Retina (tissue), 1 donor: ENCODE data around the gene GMDS.
"Not testable (repeated sequence)": the region's sequence is repeated elsewhere in the genome, so short reads cannot be mapped to it uniquely, and the experiment has no call there.

Experiments
- DNase-seq: peaks from one replicate; pipeline ENCODE4 v3.0.0-alpha.2; 2016

The GMDS gene

DNA sequence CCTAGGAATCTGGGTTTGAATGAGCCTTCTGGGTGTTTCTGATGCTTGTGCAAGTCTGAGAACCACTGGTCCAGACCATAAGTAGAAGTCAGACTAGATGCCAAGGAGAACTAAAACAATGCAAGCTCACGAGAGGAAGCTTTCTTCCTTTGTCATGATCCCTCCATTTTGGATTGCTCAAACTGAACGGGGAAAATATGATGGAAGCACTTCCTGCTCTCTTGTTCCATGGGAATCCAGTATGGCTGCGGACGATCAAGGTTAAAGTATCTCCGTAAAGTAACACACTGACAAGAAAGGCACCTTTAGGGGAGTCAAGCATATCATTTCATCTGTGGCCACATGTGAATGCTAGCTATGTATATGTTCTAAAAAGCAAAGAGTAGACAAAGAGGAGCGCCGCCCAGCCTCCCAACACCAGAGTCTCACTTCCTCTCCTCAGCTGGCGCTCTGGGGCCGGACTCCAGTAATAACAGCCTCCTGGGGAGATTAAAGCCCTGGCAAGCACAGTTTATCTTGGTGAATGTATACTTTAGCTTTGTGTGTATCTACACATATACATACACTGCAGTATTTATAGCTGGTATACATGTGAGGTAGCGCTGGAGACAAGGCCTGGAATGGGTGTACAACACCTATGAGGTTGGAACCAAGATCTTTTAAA lies 547.6 kb downstream of the GMDS start:
- DNase-seq, result no peak

DNA sequence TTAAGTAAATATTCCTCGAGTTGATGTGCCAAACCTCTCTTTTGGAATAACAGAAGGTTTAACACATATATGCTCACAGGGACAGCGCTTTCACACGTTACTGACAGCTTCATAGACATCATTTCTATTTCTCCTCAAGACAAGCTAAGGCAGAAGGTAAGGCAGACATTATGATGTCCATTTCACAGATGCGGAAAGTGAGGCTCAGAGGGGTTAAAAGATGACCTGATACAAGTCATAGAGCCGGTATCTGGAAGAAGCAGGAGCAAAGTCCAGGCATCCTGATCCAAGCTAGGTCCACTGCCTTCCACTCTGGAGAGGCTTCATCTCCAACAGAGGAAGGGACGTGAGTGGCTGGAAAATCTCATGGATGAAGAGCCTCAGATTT lies 548.9 kb downstream of the GMDS start:
- no peak for DNase-seq

DNA sequence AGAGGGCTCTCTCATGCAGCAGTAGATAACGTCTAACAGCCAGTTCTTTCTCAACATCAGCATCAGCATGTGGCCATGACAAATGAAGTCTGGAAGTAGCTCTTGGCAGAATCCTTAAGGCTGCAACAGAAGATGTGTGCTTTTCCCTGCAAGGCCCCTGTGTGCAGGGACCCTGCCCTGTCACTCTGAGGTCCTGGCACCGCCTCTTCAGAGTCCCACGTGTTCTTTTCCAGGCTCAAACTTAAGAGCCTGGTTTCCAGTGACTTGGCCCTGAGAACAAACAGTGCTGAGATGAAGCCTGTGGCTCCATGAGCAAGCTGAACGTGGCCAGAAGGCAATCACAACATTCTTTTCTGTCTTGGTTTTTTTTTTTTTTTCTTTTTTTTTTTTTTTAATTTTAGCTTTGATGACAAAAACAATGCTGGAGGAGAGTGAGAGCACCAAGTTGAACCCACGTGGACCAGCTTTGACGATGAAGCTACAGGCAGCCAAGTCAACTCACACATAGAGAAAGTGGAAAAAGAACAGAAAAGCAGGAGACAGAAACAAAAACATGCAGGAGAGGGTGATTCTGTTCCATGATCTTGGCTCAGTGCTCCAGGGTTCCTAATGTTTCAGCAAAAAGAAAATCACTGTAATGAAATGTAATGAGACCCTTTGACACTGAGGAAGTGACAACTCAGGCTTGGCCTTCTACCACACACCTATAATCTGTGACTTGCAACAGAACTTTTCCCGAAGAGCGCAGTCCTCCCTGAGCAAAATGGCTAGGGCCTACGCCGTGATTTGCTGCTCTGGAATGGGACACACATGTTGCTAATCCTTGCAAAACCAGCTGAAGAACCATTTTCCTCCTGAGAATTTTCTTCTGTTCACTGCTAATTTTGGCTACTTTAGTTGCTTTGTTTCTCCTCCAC lies 549.6 kb downstream of the GMDS start:
- DNase-seq, result no peak

DNA sequence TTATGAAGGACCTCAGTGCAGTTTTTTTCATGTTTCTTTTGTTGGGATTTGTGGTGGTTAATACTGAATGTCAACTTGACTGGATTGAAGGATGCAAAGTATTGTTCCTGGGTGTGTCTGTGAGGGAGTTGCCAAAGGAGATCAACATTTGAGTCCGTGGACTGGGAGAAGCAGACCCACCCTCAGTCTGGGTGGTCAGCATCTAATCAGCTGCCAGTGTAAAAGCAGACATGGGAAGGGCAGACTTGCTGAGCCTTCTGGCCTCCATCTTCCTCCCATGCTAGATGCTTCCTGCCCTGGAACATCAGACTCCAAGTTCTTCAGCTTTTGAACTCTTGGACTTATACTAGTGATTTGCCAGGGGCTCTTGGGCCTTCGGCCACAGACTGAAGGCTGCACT lies 553.6 kb downstream of the GMDS start:
- not testable (repeated sequence) for DNase-seq

DNA sequence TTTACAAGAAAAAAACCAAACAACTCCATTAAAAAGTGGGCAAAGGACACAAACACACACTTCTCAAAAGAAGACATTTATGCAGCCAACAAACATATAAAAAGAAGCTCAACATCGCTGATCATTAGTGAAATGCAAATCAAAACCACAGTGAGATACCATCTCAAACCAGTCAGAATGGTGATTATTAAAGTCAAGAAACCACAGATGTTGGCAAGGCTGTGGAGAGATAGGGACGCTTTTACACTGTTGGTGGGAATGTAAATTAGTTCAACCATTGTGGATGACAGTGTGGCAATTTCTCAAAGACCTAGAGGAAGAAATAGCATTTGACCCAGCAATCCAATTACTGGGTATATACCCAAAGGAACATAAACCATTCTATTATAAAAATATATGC lies 554.7 kb downstream of the GMDS start:
- DNase-seq, result not testable (repeated sequence)

DNA sequence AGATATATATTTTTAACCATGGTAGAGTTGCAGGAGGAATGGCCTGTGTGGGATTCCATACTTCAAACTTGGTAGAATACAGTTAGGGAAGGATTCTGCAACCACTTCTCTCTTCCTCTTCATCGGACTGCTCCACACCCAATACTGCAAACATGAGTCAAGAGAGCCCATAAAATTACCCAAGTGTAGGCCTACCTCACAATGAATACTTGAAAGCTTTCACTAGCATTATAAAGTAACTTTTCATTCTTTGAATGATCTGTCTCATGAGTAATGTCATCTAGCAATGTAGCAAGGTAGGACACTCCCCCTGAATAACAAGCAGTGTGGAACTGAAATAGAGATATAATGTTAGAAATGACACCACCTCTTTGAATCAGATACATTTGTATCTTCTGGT lies 556.3 kb downstream of the GMDS start:
- no peak for DNase-seq

DNA sequence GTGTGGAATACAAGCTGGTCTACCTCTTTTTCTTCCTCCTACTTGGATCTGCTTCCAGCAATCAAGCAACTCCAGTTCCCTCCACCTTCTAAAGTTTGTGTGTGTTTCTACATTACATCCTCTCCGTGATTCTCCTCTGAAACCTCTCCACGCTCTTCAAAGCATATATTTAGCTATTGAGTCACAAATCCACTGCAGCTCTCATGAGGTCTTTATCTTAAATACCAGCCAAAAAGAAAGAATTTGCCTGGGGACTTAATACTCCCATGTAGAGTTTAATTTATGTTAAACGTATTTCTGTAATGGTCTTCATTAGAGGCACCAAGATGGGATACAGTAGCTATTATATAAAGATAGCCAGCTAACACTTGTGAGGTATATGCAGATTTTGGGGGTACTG lies 557.0 kb downstream of the GMDS start:
- no peak for DNase-seq

DNA sequence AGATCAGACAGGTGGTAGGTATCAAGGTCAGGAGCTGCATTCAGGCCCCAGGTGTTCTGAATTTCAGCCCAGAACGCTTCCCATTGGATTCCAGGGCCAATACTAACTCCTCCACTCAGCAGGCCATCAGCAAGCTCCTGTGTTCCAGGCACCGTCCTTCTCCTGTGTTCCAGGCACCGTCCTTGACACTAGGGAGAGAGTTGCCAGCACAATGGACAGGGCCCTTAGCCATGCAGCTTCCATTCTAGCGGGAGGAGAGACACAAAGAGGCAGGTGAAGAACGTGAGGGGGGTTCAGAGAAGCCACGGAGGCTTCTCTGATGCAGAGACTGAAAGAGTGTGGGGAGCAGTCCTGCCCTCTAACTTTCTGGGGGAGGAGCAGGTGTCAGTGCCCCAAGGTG lies 558.0 kb downstream of the GMDS start:
- no peak for DNase-seq

DNA sequence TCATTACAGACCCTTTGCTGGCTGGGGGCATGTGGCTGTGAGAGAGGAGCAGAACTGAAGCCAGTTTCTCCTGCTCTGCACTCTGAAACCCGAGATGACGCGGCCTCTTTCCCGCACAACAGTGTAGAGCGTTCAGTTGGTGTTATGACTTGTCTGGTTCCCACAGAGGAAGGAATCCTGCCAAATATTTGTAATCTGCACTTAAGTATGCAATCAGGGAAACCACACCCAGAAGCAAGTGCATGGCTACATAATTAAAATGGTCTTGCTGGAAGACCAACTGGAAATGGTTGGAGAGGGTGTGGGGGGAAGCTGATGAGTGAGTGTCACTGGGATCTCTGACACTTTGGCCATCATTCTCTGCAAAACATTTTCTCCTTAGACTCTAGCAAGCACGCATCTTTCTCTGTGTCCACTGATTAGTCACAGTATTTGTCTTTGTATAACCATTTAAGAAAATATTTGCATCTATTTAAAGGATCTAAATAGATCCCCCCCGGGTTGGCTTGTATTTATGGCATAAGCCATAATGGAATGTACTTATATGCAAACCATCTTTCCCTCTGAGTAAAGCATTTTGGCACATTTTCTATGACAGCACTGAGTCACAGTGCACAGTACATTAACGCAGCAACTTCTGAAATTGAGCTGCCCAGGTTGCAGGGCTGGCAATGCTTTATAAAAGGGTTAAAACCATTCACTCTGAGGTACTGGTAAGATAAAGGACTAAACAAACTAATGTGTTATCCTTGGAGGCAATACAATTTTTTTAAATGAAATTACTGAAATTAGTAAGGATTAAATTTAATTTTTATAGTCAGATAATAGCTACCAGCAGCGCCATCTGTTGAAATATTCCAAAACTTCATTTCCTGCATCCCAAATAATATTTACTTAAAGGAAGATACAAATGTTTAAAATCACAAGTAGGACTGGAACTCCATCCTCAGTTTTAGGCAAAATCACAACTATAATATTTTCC lies 559.0 kb downstream of the GMDS start:
- DNase-seq, result no peak

DNA sequence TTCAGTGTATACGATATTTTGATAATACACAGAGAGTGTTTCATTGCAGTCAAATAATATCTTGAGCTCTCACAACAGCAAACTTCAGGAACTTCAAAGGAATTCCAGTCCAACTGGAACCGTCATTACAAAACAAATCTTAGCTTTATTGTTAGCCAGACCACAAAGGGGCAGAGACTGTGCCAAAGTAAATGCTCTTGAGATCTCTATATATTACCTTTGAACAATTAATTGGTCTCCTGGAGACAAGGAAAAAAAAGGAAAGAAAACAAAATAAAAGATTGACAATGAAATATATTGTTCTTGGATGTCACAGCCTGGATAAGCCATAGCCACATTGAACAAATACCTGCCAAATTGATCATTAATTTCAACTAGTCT lies 565.7 kb downstream of the GMDS start:
- no peak for DNase-seq

DNA sequence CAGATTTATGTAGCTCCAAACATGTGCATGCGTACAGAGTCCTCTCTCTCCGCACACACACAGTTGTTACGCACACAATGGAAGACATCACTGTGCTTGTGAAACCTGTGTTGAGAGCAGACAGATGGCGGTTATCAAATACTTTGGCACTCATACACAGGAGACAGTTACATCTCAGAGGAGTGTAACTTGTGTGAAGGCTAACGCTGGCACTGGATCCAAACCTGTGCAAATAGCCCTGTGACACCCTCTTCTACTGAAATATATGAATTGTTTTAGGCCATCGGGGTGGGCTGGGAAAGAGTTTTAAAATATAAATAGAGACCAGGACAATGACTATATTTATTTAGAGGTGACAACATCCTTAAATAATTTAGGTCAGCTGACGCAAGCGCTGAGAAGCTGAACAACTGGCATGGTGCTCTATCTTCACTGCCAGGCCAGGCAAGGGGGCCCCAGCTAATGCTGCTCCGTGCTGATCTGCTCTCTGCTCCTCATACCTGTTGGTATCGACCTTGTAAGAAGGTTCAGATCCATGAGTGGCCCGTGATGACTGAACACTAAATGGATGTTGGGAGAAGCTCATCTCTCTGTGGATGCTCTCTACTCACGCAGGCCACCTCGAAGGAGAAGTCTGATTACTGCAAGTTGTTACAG lies 566.2 kb downstream of the GMDS start:
- DNase-seq, result no peak

DNA sequence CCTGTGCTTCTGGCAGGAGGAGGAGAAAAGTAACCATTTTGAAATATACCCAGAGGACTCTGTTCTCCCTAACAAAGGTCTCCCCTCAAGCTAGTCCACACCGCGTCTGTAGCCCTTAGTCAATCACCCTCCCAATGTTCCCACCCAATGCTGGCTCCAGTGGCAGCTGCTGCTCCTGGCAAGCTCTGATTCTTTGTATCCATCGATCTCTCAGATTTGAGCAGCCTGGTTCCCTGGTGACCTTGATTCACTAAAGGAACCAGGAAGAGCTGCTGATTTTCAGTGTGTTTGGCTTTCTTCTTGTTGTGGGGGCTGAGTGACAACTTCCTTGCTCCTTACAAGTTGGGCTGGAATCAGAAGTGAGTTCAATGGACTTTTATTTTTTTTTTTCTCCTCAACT lies 567.2 kb downstream of the GMDS start:
- peak; percentile 24 for DNase-seq

DNA sequence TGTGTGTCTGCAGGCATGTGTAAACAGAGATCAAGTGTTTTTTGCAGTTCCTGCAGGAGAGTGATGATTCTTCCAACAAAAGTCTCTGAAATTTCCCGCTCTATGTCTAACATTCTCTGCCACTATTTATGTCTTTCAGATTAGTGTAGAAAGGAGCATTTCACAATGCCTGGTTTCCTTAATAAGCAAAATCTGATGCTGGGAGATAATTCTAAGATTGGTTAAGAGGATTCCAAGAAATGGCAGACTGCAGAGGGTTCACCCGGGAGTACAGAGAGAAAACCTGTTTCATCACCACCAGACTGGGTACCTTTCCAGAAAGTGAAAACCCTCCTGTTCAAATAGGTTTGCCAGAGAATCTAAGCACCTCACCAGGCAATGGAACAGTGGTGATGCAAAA lies 573.0 kb downstream of the GMDS start:
- no peak for DNase-seq

DNA sequence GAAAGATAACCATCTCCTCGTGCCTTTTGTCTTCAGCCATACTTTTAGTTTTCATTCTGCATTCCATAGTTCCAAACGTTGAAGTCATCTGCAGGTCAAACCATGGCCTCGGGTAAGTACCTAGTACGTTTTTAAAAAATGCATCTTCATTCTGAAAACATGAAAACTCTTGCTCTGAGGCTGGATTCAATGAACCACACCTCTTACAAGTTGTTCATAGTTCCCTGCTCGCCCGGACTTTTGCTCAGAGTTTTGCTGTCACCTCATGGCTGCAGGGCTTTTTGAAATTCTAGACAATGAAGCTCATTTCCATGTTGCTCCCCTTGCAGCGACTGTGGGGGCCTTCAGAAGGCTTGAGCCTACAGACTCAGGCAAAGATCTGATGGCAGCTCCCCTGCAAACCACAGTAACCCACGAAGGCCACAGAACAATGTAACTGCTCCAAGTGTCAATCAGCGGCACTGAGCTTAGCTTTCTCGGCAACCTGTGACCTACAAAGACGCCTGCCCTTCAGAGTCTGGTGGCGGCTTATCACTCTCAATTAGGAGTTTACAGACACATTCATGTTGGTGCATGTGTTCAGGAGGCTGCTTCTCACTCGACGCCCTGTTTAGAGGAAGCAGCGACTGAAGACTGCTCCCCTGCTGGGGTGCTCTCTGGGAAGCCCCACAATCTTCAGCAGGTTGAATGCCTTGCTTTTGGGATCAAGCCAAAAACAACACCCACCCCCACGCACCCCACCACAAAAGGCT lies 574.5 kb downstream of the GMDS start:
- DNase-seq, result peak; percentile 49

DNA sequence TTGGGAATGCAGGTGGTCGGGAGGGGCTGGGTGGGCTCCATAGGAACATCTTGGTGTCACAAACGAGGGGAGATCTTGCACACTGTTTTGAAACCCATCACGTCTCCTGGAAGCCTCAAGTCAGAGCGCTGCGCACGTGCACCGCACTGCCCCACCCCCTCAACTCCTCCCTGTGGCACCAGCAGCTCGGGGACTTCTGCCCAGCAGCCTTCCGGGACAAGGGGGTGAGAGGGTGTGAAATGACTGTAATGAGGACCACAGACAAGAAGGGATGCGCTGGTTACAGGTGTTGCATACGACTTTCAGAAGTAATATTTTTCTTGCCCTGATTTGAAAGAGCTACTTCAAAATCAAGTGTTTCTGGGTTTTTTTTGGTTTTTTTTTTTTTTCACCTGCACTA lies 575.4 kb downstream of the GMDS start:
- DNase-seq, result no peak

DNA sequence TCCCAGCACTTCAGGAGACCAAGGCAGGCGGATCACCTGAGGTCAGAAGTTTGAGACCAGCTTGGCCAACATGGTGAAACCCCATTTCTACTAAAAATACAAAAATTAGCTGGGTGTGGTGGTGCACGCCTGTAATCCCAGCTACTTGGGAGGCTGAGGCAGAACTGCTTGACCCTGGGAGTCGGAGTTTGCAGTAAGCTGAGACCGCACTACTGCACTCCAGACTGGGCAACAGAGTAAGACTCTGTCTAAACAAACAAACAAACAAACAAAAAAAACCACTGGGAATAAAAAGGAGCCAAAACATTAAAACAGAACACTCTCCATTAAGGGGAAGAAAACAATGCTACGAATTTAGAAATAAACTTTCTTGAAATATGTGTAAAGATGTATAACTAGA lies 576.9 kb downstream of the GMDS start:
- not testable (repeated sequence) for DNase-seq

DNA sequence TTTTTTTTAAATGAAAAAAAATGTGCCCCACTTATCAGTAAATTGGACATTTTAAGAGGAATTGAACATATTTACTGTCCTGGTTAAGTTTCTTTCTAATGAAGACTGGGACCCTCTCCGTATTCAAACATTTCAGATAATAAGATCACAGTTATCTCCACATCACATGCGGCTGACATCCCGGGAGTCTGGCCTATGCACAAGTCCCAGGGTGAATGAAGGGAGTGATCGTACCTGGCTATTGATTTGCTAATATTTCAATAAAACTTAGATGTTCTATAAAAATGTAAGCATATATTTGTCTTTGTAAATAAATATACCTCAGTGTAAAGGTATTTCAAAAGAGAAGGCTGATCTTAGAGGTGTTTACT lies 577.6 kb downstream of the GMDS start:
- DNase-seq, result no peak

DNA sequence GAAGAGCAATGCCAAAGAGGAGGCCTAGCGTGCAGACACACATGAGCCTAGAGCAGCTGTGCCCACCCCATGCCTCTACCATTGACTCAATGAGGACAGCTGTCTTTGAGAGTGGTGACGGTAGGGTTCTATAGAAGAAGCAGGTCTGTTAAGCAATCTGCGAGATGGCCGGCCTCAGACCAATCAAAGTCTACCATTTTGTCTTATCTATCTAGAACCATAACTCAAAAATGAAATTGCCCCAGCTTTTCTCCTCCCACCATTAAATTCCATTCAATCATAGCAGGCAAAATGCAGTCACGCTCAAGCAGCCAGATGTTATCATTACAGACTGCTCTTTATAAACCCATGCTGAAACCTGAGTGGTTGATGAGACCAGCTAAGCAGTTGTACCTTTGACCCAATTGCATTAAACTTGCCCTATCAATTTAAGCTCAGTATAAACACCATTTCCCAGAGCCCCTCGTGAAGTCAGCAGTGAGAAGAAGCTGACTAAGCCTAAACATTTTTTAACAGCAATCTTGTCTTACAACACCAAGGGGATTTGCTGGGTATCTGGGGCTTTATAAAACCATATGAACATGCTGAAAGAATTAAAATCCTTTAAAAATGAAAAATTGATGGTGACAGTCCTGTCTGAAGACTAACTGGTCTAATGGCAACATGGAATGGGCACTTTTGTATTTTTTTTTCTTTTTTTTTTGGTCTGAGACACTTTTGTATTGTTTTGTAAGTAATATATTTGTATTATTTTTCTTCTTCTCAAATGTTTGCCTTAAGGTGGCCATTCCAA lies 578.2 kb downstream of the GMDS start:
- DNase-seq, result no peak

DNA sequence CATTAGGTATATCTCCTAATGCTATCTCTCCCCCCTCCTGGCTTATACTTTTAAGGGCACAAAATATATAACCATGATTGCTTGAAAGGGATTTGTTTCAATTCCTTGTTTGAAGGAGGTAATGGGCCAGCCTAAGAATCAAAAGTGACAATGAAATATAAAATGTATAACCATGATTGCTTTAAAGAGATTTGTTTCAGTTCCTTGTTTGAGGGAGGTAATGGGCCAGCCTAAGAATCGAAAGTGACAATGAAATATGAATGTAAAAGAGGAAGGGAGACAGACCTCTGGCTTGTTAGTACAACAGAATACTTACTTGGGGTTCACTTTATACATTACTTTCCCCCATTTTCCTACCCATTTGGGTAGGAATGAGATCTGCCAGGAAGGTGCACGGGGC lies 580.2 kb downstream of the GMDS start:
- DNase-seq, result no peak

DNA sequence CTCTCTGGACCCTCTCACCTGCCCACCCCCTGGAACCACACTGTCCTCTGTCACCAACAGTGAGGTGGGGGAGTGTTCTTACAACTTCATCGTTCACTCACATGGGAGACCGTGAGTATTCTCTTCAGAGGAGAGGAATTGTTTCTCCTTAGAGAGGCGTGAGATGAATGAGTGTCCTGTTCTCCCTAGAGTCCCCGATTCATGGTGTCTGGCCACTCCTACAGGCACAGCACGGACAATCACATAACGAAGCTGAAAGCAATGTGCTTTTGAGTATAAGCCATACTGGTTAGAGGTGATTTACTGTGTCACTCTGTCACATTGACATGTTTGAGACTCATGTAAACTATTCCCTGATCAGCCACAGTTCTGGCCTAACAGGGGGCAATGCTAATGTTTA lies 581.1 kb downstream of the GMDS start:
- no peak for DNase-seq

DNA sequence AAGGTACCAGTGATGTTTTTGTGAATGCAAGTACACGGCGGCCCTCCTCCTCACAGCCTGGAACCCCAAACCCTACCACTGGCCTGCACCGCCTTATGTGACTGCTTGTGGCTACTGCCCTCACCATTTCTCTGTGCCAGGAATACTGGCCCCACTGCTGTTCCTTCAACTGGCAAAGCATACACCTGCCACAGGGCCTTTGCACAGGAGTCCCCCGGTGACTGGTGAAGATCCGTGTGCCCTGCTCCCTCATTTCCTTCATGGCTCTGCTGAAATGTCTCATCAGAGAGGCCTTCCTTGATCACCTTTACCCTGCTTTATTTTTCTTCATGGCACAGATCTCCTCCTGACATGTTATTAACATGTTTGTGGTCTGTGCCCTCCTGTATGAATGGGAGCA lies 581.9 kb downstream of the GMDS start:
- DNase-seq, result no peak
